Ishikawa (cell line): ENCODE data around the gene AGBL5.

Experiments used
- CEBPB ChIP-seq: IDR thresholded peaks from 2 replicates; pipeline ENCODE4 v1.6.1; 2012
- CREB1 ChIP-seq: IDR thresholded peaks from 2 replicates; pipeline ENCODE4 v1.6.1; 2012; ENCODE audit warnings: low read depth
- EGR1 ChIP-seq: IDR thresholded peaks from 2 replicates; pipeline ENCODE4 v1.6.1; 2012
- EP300 ChIP-seq: IDR thresholded peaks from 2 replicates; pipeline ENCODE4 v1.6.1; 2012; ENCODE audit warnings: borderline replicate concordance
- FOXM1 ChIP-seq: IDR thresholded peaks from 2 replicates; pipeline ENCODE4 v1.6.1; 2012; ENCODE audit warnings: low read depth, borderline replicate concordance
- NFIC ChIP-seq: IDR thresholded peaks from 2 replicates; pipeline ENCODE4 v1.6.1; 2012
- RAD21 ChIP-seq: IDR thresholded peaks from 2 replicates; pipeline ENCODE4 v1.6.1; 2012; ENCODE audit warnings: low read depth
- TAF1 ChIP-seq: IDR thresholded peaks from 2 replicates; pipeline ENCODE4 v1.6.1; 2012; ENCODE audit warnings: low read depth, mild to moderate bottlenecking
- TCF12 ChIP-seq: IDR thresholded peaks from 2 replicates; pipeline ENCODE4 v1.6.1; 2012; ENCODE audit warnings: low read depth
- TEAD4 ChIP-seq: IDR thresholded peaks from 2 replicates; pipeline ENCODE4 v1.6.1; 2012
- YY1 ChIP-seq: IDR thresholded peaks from 2 replicates; pipeline ENCODE4 v1.6.1; 2012; ENCODE audit warnings: low read depth
- ZBTB7A ChIP-seq: IDR thresholded peaks from 2 replicates; pipeline ENCODE4 v1.6.1; 2012; ENCODE audit warnings: low read depth
- TF ChIP-seq, protein P1 (sequence below): IDR thresholded peaks from 2 replicates; pipeline ENCODE4 v1.6.1; 2012; ENCODE audit warnings: low read depth, mild to moderate bottlenecking
- TF ChIP-seq, protein P2 (sequence below): IDR thresholded peaks from 2 replicates; pipeline ENCODE4 v1.6.1; 2012
- TF ChIP-seq, protein P3 (sequence below): IDR thresholded peaks from 2 replicates; pipeline ENCODE4 v1.6.1; 2012

Gene AGBL5

DNA sequence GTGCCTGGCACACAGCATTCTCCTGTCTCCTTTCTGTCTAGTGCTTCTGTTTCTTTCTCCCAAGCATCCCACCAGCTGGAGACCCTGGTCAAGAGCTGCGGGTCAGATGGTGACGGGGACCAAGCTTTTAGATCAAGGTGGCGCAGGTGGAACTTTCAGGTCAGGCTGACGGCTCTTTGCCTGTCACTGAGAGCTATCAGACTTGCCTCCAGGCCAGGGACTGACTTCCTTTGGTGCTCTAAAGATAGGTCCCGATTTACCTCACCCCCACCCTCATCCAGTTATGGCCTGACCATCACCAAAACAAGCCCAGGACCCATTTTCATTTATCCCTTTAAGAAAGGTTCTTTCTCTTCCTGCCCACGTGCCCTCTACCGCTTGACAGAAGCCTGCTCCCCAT is 25.8 kb downstream of the AGBL5 start:
- TF ChIP-seq RAD21 (no peak), CREB1 (no peak), ZBTB7A (no peak), EP300 (no peak), CEBPB (no peak), FOXM1 (no peak), EGR1 (no peak), NFIC (no peak), TEAD4 (no peak), TAF1 (no peak), YY1 (no peak), TCF12 (no peak)
- TF ChIP-seq, protein P1, sequence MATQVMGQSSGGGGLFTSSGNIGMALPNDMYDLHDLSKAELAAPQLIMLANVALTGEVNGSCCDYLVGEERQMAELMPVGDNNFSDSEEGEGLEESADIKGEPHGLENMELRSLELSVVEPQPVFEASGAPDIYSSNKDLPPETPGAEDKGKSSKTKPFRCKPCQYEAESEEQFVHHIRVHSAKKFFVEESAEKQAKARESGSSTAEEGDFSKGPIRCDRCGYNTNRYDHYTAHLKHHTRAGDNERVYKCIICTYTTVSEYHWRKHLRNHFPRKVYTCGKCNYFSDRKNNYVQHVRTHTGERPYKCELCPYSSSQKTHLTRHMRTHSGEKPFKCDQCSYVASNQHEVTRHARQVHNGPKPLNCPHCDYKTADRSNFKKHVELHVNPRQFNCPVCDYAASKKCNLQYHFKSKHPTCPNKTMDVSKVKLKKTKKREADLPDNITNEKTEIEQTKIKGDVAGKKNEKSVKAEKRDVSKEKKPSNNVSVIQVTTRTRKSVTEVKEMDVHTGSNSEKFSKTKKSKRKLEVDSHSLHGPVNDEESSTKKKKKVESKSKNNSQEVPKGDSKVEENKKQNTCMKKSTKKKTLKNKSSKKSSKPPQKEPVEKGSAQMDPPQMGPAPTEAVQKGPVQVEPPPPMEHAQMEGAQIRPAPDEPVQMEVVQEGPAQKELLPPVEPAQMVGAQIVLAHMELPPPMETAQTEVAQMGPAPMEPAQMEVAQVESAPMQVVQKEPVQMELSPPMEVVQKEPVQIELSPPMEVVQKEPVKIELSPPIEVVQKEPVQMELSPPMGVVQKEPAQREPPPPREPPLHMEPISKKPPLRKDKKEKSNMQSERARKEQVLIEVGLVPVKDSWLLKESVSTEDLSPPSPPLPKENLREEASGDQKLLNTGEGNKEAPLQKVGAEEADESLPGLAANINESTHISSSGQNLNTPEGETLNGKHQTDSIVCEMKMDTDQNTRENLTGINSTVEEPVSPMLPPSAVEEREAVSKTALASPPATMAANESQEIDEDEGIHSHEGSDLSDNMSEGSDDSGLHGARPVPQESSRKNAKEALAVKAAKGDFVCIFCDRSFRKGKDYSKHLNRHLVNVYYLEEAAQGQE = no peak
- TF ChIP-seq, protein P2, sequence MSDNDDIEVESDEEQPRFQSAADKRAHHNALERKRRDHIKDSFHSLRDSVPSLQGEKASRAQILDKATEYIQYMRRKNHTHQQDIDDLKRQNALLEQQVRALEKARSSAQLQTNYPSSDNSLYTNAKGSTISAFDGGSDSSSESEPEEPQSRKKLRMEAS = no peak

DNA sequence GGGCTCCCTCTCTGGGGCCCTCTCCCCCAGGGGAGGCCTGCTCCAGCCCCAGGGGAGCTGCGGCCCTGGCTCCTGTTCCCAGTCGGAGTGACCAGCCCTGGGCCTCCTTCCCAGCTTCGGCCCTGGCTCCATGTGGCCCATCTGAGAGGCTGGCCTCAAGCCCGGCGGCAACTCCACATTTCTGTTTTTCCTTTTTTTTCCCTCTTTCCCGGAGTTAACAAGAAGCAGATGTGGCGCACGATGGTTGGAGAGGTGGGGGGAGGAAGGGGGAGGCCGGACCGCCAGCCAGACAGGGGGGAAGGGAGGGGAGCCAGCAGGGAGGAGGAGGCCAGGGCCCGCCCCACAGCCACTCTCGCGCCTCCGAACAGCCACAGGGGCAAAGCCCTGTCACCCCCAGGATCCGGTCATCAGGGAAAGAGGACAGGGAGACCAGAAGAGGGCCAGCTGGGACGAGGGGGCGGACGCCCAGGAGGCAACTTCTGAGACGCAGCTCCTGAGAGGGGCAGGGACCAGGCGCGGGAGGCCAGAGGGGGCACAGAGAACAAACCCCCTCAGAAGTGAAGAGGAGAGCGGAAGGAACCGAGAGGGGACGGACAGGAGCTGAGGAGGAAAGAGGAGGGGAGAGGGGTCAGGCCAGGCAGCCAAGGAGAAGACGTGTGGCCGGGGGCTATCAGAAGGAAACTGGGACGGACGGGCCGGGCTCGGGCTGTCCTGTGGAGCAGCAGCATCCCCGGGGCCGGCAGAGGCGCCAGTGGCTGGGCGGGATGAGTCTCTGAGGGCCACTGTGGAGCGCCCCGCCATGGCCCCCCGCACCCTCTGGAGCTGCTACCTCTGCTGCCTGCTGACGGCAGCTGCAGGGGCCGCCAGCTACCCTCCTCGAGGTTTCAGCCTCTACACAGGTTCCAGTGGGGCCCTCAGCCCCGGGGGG is 27.1 kb downstream of the AGBL5 start, which contains the start of gene EMILIN1:
EMILIN1 (plus strand) TSS at position 349 of the 928 bp plus-strand sequence; CDS start at position 800, 451 bp downstream.
- TF ChIP-seq TEAD4 (no peak), FOXM1 (no peak), EP300 (no peak), EGR1 (no peak), ZBTB7A (no peak), RAD21 (no peak), YY1 (no peak), CEBPB (no peak)
- TF ChIP-seq, protein P2 = no peak

DNA sequence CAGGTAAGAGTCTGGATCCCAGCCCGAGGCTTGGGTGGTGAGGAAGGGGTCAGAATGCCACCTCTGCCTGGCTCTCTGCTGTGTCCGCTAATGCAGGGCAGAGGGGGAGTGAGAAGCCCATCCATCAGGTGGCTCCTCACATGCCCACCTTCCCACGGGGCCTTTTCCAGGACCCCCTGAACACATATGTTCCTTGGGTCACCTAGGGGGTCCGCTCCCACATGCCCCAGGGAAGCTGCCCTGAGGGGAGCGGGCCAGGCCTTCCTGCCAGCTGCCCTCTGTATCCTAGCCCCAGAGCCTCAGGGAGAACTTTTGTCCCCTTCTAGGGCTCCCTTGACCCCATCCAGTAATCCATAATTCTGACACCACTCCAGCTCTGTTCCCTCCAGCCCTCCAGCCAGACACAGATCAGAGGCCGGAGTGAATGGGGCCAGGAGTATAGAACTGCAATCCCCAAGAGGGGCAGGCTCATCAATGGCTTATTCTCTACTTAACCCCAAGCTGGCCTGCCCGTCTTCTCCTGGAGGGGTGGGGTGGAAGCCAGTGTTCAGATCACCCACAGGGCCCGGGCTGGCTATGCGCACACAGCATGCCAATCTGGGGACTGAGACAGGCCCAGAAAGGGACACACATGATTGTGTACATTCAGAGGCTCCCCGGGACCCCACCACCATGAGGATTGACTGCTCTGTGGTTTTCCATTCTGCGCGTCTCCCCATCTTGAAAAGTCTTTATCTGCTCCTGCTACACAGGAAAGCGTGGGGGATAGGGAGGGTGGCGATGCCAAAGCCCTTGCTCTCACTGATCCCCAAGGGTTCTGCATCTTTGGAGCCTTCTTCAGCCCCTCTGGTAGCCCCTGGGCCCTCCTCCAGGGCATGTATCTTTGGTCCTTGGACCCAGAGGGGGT is 28.0 kb downstream of the AGBL5 start:
- TF ChIP-seq TEAD4 = no peak
- TF ChIP-seq, protein P1 = no peak
- no peak for TF ChIP-seq CREB1
- no peak for TF ChIP-seq FOXM1
- no peak for TF ChIP-seq NFIC
- no peak for TF ChIP-seq TAF1
- TF ChIP-seq, protein P2 = no peak
- TF ChIP-seq ZBTB7A = no peak
- TF ChIP-seq YY1 = no peak
- TF ChIP-seq CEBPB = no peak
- TF ChIP-seq, protein P3, sequence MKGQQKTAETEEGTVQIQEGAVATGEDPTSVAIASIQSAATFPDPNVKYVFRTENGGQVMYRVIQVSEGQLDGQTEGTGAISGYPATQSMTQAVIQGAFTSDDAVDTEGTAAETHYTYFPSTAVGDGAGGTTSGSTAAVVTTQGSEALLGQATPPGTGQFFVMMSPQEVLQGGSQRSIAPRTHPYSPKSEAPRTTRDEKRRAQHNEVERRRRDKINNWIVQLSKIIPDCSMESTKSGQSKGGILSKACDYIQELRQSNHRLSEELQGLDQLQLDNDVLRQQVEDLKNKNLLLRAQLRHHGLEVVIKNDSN = no peak
- no peak for TF ChIP-seq EGR1
- no peak for TF ChIP-seq TCF12
- TF ChIP-seq RAD21 = no peak
- TF ChIP-seq EP300 = no peak

- TF ChIP-seq, protein P3 = no peak
- no peak for TF ChIP-seq EP300
- TF ChIP-seq TCF12 = no peak
- TF ChIP-seq RAD21 = no peak
- no peak for TF ChIP-seq CREB1
- TF ChIP-seq ZBTB7A = no peak
- TF ChIP-seq CEBPB = no peak
- no peak for TF ChIP-seq NFIC
- TF ChIP-seq, protein P2 = no peak
- TF ChIP-seq TAF1 = no peak
- TF ChIP-seq YY1 = no peak
- no peak for TF ChIP-seq FOXM1
- no peak for TF ChIP-seq TEAD4
- TF ChIP-seq EGR1 = no peak
- TF ChIP-seq, protein P1 = no peak
Measured at GRCh38 chr2:27080140-27080469, 28.6 kb downstream of the AGBL5 start.
